GM18520 (cell line): ENCODE results near the gene PTPRN2.

Source experiments
- ATAC-seq: cut with Tn5 transposase; IDR thresholded peaks from one replicate; pipeline ENCODE4 v1.9.1; 2021; ENCODE audit not compliant: unreplicated experiment

The PTPRN2 gene

GRCh38 chr7:157839672-157840167 is 747.9 kb downstream of the PTPRN2 start:
- ATAC-seq, result no peak

GRCh38 chr7:157839226-157839625 is 748.4 kb downstream of the PTPRN2 start:
- ATAC-seq, result no peak

GRCh38 chr7:157837561-157837960 is 750.1 kb downstream of the PTPRN2 start:
- no peak for ATAC-seq

- ATAC-seq, result no peak
These were observed 750.6 kb downstream of the PTPRN2 start for GRCh38 chr7:157837047-157837446.

GRCh38 chr7:157834501-157835163 is 753.0 kb downstream of the PTPRN2 start:
- no peak for ATAC-seq

- ATAC-seq, result no peak
These were observed 754.6 kb downstream of the PTPRN2 start for GRCh38 chr7:157832866-157833607.

- ATAC-seq, result no peak
These were observed 755.2 kb downstream of the PTPRN2 start for GRCh38 chr7:157832421-157832820.

- ATAC-seq, result no peak
These were observed 755.6 kb downstream of the PTPRN2 start for GRCh38 chr7:157832006-157832405.

GRCh38 chr7:157831143-157831905 is 756.3 kb downstream of the PTPRN2 start:
- no peak for ATAC-seq

- no peak for ATAC-seq
These were observed 757.3 kb downstream of the PTPRN2 start for GRCh38 chr7:157830331-157830730.

- ATAC-seq, result no peak
These were observed 758.1 kb downstream of the PTPRN2 start for GRCh38 chr7:157829491-157829890.

GRCh38 chr7:157828881-157829280 is 758.7 kb downstream of the PTPRN2 start:
- no peak for ATAC-seq

- no peak for ATAC-seq
These were observed 759.4 kb downstream of the PTPRN2 start for GRCh38 chr7:157828190-157828589.

GRCh38 chr7:157827863-157828160 is 759.8 kb downstream of the PTPRN2 start:
- no peak for ATAC-seq

- ATAC-seq, result no peak
These were observed 760.4 kb downstream of the PTPRN2 start for GRCh38 chr7:157827045-157827862.

- ATAC-seq, result no peak
These were observed 761.1 kb downstream of the PTPRN2 start for GRCh38 chr7:157826566-157826965.

- ATAC-seq, result no peak
These were observed 762.3 kb downstream of the PTPRN2 start for GRCh38 chr7:157825325-157825724.

- ATAC-seq, result no peak
These were observed 762.9 kb downstream of the PTPRN2 start for GRCh38 chr7:157824819-157825121.

- no peak for ATAC-seq
These were observed 763.4 kb downstream of the PTPRN2 start for GRCh38 chr7:157824011-157824818.

GRCh38 chr7:157822688-157823031 is 765.0 kb downstream of the PTPRN2 start:
- ATAC-seq, result no peak
